Measurements from ENCODE around the gene ZNF341. TPM values are rescaled to one million over a fixed set of nuclear protein-coding genes. Genes with fewer than 3 reads are reported as not detected.

The ZNF341 gene
- total RNA-seq, 1 donor from 2014 or later, result 0.53 TPM

GRCh38 chr20:33837096-33837830 lies 105.5 kb downstream of the ZNF341 start:
- TF ChIP-seq CTCF (IDR thresholded peaks at IDR 0.05; ENCODE audit: insufficient read depth, low read length, severe bottlenecking), result no peak
- peaks cover 1% of the 10 kb centered on the region for H3K36me3 ChIP-seq (ENCODE audit: control insufficient read depth, insufficient read depth, low read length)
- no peaks in the 10 kb centered on the region for H3K27me3 ChIP-seq (ENCODE audit: control insufficient read depth, insufficient read depth, low read length)
- no peak overlapping the region for H3K4me3 ChIP-seq (ENCODE audit: low read depth, low read length)
- DNase-seq (ENCODE audit: low read depth) (no peak), FAIRE-seq (no peak)

GRCh38 chr20:33838035-33838864 lies 106.5 kb downstream of the ZNF341 start:
- peak; percentile 75 for DNase-seq (ENCODE audit: low read depth)
- TF ChIP-seq CTCF (IDR thresholded peaks at IDR 0.05; ENCODE audit: insufficient read depth, low read length, severe bottlenecking), result peak; percentile 18
- FAIRE-seq, result no peak
- Histone ChIP-seq H3K27me3 (ENCODE audit: control insufficient read depth, insufficient read depth, low read length) (no peaks in the 10 kb centered on the region), H3K36me3 (ENCODE audit: control insufficient read depth, insufficient read depth, low read length) (peaks cover 1% of the 10 kb centered on the region), H3K4me3 (ENCODE audit: low read depth, low read length) (no peak overlapping the region)

- Histone ChIP-seq H3K4me3 (ENCODE audit: low read depth, low read length) (no peak overlapping the region), H3K27me3 (ENCODE audit: control insufficient read depth, insufficient read depth, low read length) (no peaks in the 10 kb centered on the region), H3K36me3 (ENCODE audit: control insufficient read depth, insufficient read depth, low read length) (peaks cover 1% of the 10 kb centered on the region)
- FAIRE-seq (no peak), DNase-seq (ENCODE audit: low read depth) (no peak)
- no peak for TF ChIP-seq CTCF (IDR thresholded peaks at IDR 0.05; ENCODE audit: insufficient read depth, low read length, severe bottlenecking)
These were observed 107.8 kb downstream of the ZNF341 start for GRCh38 chr20:33839591-33839990.

- H3K27me3 ChIP-seq (ENCODE audit: control insufficient read depth, insufficient read depth, low read length), result no peaks in the 10 kb centered on the region
- no peaks in the 10 kb centered on the region for H3K36me3 ChIP-seq (ENCODE audit: control insufficient read depth, insufficient read depth, low read length)
- no peak for TF ChIP-seq CTCF (IDR thresholded peaks at IDR 0.05; ENCODE audit: insufficient read depth, low read length, severe bottlenecking)
- DNase-seq (ENCODE audit: low read depth) (no peak), FAIRE-seq (no peak)
- H3K4me3 ChIP-seq (ENCODE audit: low read depth, low read length), result no peak overlapping the region
These were observed 108.4 kb downstream of the ZNF341 start for GRCh38 chr20:33840160-33840559.

GRCh38 chr20:33840759-33841435 lies 109.1 kb downstream of the ZNF341 start:
- DNase-seq (ENCODE audit: low read depth), result no peak
- no peak overlapping the region for H3K4me3 ChIP-seq (ENCODE audit: low read depth, low read length)
- FAIRE-seq, result no peak
- H3K36me3 ChIP-seq (ENCODE audit: control insufficient read depth, insufficient read depth, low read length), result no peaks in the 10 kb centered on the region
- H3K27me3 ChIP-seq (ENCODE audit: control insufficient read depth, insufficient read depth, low read length), result no peaks in the 10 kb centered on the region
- no peak for TF ChIP-seq CTCF (IDR thresholded peaks at IDR 0.05; ENCODE audit: insufficient read depth, low read length, severe bottlenecking)
